Trophoblast cell (in vitro differentiated cells and primary cell): ENCODE measurements around the gene DOK5.

Experiments used
- DNase-seq, 2 donors: peaks; one replicate each; pipeline ENCODE4 v3.0.0-alpha.2; 2016
- H2AFZ ChIP-seq: 2 replicates; pipeline ENCODE4 v1.6.1; 2013; ENCODE audit warnings: low read length, moderate library complexity, mild to moderate bottlenecking; ENCODE audit not compliant: insufficient read depth, poor library complexity
- H2AK5ac ChIP-seq: 2 replicates; pipeline ENCODE4 v1.6.1; 2013; ENCODE audit warnings: mild to moderate bottlenecking, low read length
- H2BK120ac ChIP-seq: 2 replicates; pipeline ENCODE4 v1.6.1; 2013; ENCODE audit warnings: low read length, mild to moderate bottlenecking, moderate library complexity; ENCODE audit not compliant: insufficient read depth, poor library complexity
- H2BK12ac ChIP-seq: 2 replicates; pipeline ENCODE4 v1.6.1; 2013; ENCODE audit warnings: mild to moderate bottlenecking, low read length, moderate library complexity
- H2BK5ac ChIP-seq: 2 replicates; pipeline ENCODE4 v1.6.1; 2013; ENCODE audit warnings: low read length, low read depth, moderate library complexity, mild to moderate bottlenecking; ENCODE audit not compliant: poor library complexity
- H3K14ac ChIP-seq: 2 replicates; pipeline ENCODE4 v1.6.1; 2013; ENCODE audit warnings: mild to moderate bottlenecking, low read length
- H3K18ac ChIP-seq: 2 replicates; pipeline ENCODE4 v1.6.1; 2013; ENCODE audit warnings: mild to moderate bottlenecking, low read length
- H3K23ac ChIP-seq: 2 replicates; pipeline ENCODE4 v1.6.1; 2013; ENCODE audit warnings: low read length
- H3K27ac ChIP-seq: 2 replicates; pipeline ENCODE4 v1.5.1; 2013; ENCODE audit warnings: low read depth, mild to moderate bottlenecking, inconsistent platforms, low read length, moderate library complexity
- H3K27me3 ChIP-seq: 2 replicates; pipeline ENCODE4 v1.6.1; 2013; ENCODE audit warnings: inconsistent platforms, mild to moderate bottlenecking, low read length, moderate library complexity; ENCODE audit not compliant: insufficient read depth
- H3K36me3 ChIP-seq, 2 experiments: 1 replicate in 1 of 2; 2 replicates in 1 of 2; pipeline ENCODE4 v1.6.1; 2013; ENCODE audit warnings: low read length in 2 of 2, mild to moderate bottlenecking in 2 of 2, moderate library complexity in 1 of 2; ENCODE audit not compliant: insufficient read depth in 2 of 2, control insufficient read depth in 1 of 2
- H3K4ac ChIP-seq: 2 replicates; pipeline ENCODE4 v1.6.1; 2013; ENCODE audit warnings: low read depth, mild to moderate bottlenecking, low read length, moderate library complexity
- H3K4me1 ChIP-seq, 2 experiments: 1 replicate in 1 of 2; 2 replicates in 1 of 2; pipeline ENCODE4 v1.6.1; 2013; ENCODE audit warnings: low read length in 2 of 2, mild to moderate bottlenecking in 2 of 2, moderate library complexity in 1 of 2; ENCODE audit not compliant: insufficient read depth in 2 of 2, control insufficient read depth in 1 of 2
- H3K4me2 ChIP-seq: 2 replicates; pipeline ENCODE4 v1.6.1; 2013; ENCODE audit warnings: inconsistent platforms, mild to moderate bottlenecking, low read length, moderate library complexity
- H3K4me3 ChIP-seq: 2 replicates; pipeline ENCODE4 v1.5.1; 2013; ENCODE audit warnings: mild to moderate bottlenecking, low read depth, low read length, inconsistent platforms
- H3K79me1 ChIP-seq: one replicate; pipeline ENCODE4 v1.6.1; 2013; ENCODE audit warnings: low read length
- H3K79me2 ChIP-seq: 2 replicates; pipeline ENCODE4 v1.6.1; 2013; ENCODE audit warnings: low read length, mild to moderate bottlenecking; ENCODE audit not compliant: control insufficient read depth, insufficient read depth, poor library complexity
- H3K9ac ChIP-seq: 2 replicates; pipeline ENCODE4 v1.6.1; 2013; ENCODE audit warnings: mild to moderate bottlenecking, low read length
- H3K9me3 ChIP-seq: 2 replicates; pipeline ENCODE4 v1.6.1; 2013; ENCODE audit warnings: low read depth, mild to moderate bottlenecking, control low read depth, inconsistent platforms, low read length; ENCODE audit not compliant: insufficient read depth
- H4K12ac ChIP-seq: 2 replicates; pipeline ENCODE4 v1.6.1; 2013; ENCODE audit warnings: low read depth, mild to moderate bottlenecking, low read length, moderate library complexity
- H4K8ac ChIP-seq: 2 replicates; pipeline ENCODE4 v1.6.1; 2013; ENCODE audit warnings: low read depth, mild to moderate bottlenecking, low read length, moderate library complexity
- H4K91ac ChIP-seq: one replicate; pipeline ENCODE4 v1.6.1; 2013; ENCODE audit warnings: low read depth, mild to moderate bottlenecking, low read length, moderate library complexity
- WGBS: extraction: QIAGEN DNeasy Blood & Tissue Kit; methylation state at CpG from one replicate; pipeline ENCODE4 v1.1.7; 2013; ENCODE audit warnings: missing lambda C conversion rate; ENCODE audit not compliant: insufficient read length, insufficient coverage; ENCODE audit errors: extremely low coverage; 5-methylcytosine and 5-hydroxymethylcytosine counted together

The DOK5 gene

DNA sequence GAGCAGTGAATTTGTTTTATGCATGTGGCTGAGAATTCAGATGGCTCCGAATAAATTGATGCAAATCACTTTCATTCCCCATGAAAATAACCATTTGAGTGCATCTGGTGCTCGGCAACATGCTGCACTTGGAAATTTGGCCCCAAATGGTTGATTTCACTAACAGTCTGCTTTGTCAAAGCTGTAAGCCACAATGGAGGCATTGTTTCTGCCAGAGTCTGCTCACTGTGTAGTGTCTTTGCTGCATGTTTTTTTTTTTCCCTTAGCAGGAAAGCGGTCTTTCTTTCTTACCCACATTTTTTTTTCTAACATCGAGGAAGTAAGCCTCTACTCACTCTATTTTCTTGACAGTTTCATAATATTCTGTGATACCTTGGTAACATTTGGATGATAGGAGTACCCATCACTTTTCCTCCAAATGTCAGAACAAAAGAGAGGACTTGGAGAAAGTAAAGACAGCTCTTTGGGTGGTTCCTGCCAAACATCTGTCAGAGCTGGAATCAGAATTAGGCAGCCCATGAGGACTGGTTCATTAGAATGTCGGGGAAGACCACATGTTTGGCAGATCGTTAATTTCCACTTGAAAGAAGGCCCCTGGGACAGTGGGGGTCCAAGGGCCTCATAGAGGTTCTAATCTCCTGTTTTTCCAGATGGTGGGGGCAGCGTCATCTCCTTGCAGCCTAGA is 149.5 kb downstream of the DOK5 start:
- no peak overlapping the region for H3K4me2 ChIP-seq
- no peaks in the 10 kb centered on the region for H3K36me3 ChIP-seq
- no peaks in the 10 kb centered on the region for H3K79me1 ChIP-seq
- no peak overlapping the region for H3K4ac ChIP-seq
- H3K23ac ChIP-seq = no peak overlapping the region
- no peak overlapping the region for H2AK5ac ChIP-seq
- H4K91ac ChIP-seq = no peak overlapping the region
- H2AFZ ChIP-seq = no peak overlapping the region
- H4K8ac ChIP-seq = no peak overlapping the region
- no peak overlapping the region for H2BK120ac ChIP-seq
- no peaks in the 10 kb centered on the region for H3K4me1 ChIP-seq
- no peak overlapping the region for H2BK5ac ChIP-seq
- no peak overlapping the region for H3K9ac ChIP-seq
- H2BK12ac ChIP-seq = no peak overlapping the region
- no peak overlapping the region for H4K12ac ChIP-seq
- WGBS = no CpG with 5 or more reads among the region's 7 CpGs
- DNase-seq = no peak
- H3K14ac ChIP-seq = no peak overlapping the region
- H3K9me3 ChIP-seq = no peaks in the 10 kb centered on the region
- H3K27me3 ChIP-seq = no peaks in the 10 kb centered on the region
- no peak overlapping the region for H3K27ac ChIP-seq
- no peaks in the 10 kb centered on the region for H3K79me2 ChIP-seq
- H3K18ac ChIP-seq = no peak overlapping the region
- no peak overlapping the region for H3K4me3 ChIP-seq

DNA sequence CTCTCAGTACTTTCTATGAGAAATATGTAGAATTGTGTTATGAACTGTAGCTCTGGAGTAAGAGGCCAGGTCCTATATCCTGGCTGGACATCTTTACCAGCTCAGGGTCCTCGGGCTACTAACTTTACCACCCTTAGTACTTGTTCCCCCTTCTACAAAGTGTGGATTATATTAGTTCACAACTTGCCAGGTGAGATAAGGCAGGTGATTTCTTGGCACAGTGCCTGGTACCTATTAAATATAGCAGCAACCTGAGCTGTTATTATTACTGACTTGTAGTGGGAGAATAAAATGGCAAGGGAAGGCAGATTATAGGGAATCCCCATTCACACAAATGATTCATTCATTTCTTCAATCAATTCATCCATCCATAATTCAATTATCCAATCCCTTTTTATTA is 150.1 kb downstream of the DOK5 start:
- Histone ChIP-seq H3K4ac (no peak overlapping the region), H3K18ac (no peak overlapping the region)
- WGBS = no CpG with 5 or more reads among the region's 1 CpG

DNA sequence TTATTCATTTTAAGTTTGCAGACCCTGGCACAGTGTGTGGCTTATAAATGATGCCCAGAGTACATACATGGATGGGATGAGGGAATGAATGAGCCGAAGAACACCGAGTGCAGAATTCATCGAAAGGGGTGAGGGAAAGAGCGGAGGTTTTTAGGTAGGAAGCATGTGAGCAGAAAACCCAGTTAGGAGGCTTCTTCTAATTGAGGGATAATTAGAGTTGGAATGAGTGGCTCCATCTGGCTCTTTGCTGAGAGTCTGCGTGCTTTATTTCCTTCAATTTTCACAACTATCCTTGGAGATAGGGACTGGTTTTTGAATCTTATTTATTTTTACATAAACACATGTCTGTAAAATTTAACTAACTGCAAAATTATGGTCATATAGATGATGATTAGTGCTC is 150.7 kb downstream of the DOK5 start:
- no CpG with 5 or more reads among the region's 5 CpGs for WGBS
- no peak overlapping the region for H2BK120ac ChIP-seq
- no peak overlapping the region for H2BK12ac ChIP-seq
- no peak overlapping the region for H2BK5ac ChIP-seq
- H3K9ac ChIP-seq = no peak overlapping the region
- H4K12ac ChIP-seq = no peak overlapping the region
- H3K4me2 ChIP-seq = no peak overlapping the region
- H3K23ac ChIP-seq = no peak overlapping the region
- H3K36me3 ChIP-seq = no peaks in the 10 kb centered on the region
- H3K4me1 ChIP-seq = no peaks in the 10 kb centered on the region
- H2AK5ac ChIP-seq = no peak overlapping the region
- H3K18ac ChIP-seq = no peak overlapping the region
- no peaks in the 10 kb centered on the region for H3K9me3 ChIP-seq
- no peaks in the 10 kb centered on the region for H3K27me3 ChIP-seq
- H4K8ac ChIP-seq = no peak overlapping the region
- no peak overlapping the region for H3K27ac ChIP-seq
- DNase-seq = no peak
- no peak overlapping the region for H2AFZ ChIP-seq
- no peaks in the 10 kb centered on the region for H3K79me2 ChIP-seq
- H3K79me1 ChIP-seq = no peaks in the 10 kb centered on the region
- no peak overlapping the region for H4K91ac ChIP-seq
- no peak overlapping the region for H3K4me3 ChIP-seq
- no peak overlapping the region for H3K4ac ChIP-seq
- no peak overlapping the region for H3K14ac ChIP-seq

More for the DNA sequence above, 150.1 kb downstream of the DOK5 start:
- Histone ChIP-seq H3K79me1 (no peaks in the 10 kb centered on the region), H3K4me3 (no peak overlapping the region), H3K79me2 (no peaks in the 10 kb centered on the region), H3K36me3 (no peaks in the 10 kb centered on the region), H3K9me3 (no peaks in the 10 kb centered on the region), H4K12ac (no peak overlapping the region), H3K9ac (no peak overlapping the region), H3K23ac (no peak overlapping the region), H4K91ac (no peak overlapping the region), H2BK12ac (no peak overlapping the region), H3K4me2 (no peak overlapping the region), H2BK5ac (no peak overlapping the region), H3K4me1 (no peaks in the 10 kb centered on the region), H3K27me3 (no peaks in the 10 kb centered on the region), H4K8ac (no peak overlapping the region), H3K27ac (no peak overlapping the region), H3K14ac (no peak overlapping the region), H2AFZ (no peak overlapping the region), H2BK120ac (no peak overlapping the region), H2AK5ac (no peak overlapping the region)
- DNase-seq = no peak

- Histone ChIP-seq H2BK120ac (no peak overlapping the region), H3K27me3 (no peaks in the 10 kb centered on the region), H3K4me3 (no peak overlapping the region), H3K79me2 (no peaks in the 10 kb centered on the region), H3K9me3 (no peaks in the 10 kb centered on the region), H3K4me2 (no peak overlapping the region), H4K12ac (no peak overlapping the region), H3K4ac (no peak overlapping the region), H3K23ac (no peak overlapping the region), H2AK5ac (no peak overlapping the region), H4K91ac (no peak overlapping the region), H2BK5ac (no peak overlapping the region), H3K14ac (no peak overlapping the region), H3K36me3 (no peaks in the 10 kb centered on the region), H4K8ac (no peak overlapping the region), H3K27ac (no peak overlapping the region), H3K4me1 (peaks cover 0 to 2% of the 10 kb centered on the region in 2 experiments), H2AFZ (no peak overlapping the region), H3K9ac (no peak overlapping the region), H3K79me1 (no peaks in the 10 kb centered on the region), H2BK12ac (no peak overlapping the region), H3K18ac (no peak overlapping the region)
- no CpG with 5 or more reads among the region's 4 CpGs for WGBS
- DNase-seq = peak in 1 of 2 donors; percentile 32
These were observed 154.2 kb downstream of the DOK5 start for GRCh38 chr20:54629632-54630031.
